ENCODE measurements around the gene TLE1.

GRCh38 chr9:81683238-81683637 lies 6.1 kb downstream of the TLE1 start:
- no peak for TF ChIP-seq EZH2 (IDR thresholded peaks at IDR 0.05)
- no peak for TF ChIP-seq POLR2AphosphoS5 (IDR thresholded peaks at IDR 0.05; ENCODE audit: borderline replicate concordance, low read depth, low read length)
